H1 (cell line): ENCODE measurements around the gene UGT1A1. TPM values are rescaled to one million over a fixed set of nuclear protein-coding genes. Genes with fewer than 3 reads are reported as not detected.

ENCODE experiments used
- CTCF ChIA-PET: fragments of 300-600 bp; sonication (Branson Sonifier 250); formaldehyde crosslinking; loops from one replicate; lab custom pipeline; 2021; ENCODE audit not compliant: partially characterized antibody; lab: Charles Lee
- POLR2A ChIA-PET: fragments of 300-600 bp; sonication (Branson Sonifier 250); formaldehyde crosslinking; loops from one replicate; lab custom pipeline; 2021; ENCODE audit warnings: inconsistent platforms; ENCODE audit not compliant: partially characterized antibody; lab: Charles Lee
- DNase-seq, 2 experiments: peaks; one replicate each; pipeline versions ENCODE4 v3.0.0 to v3.0.0-alpha.2; 2010 to 2022; ENCODE audit warnings: low spot score in 2 of 2, low read depth in 1 of 2, mixed read lengths in 1 of 2
- FAIRE-seq: peaks from 2 replicates; lab custom pipeline; 2011; peaks lifted over from hg19 to GRCh38; lab: Jason Lieb, UNC
- H2AFZ ChIP-seq: 2 replicates; pipeline ENCODE4 v1.8.1; 2012; ENCODE audit warnings: low read length, inconsistent platforms
- H2AK5ac ChIP-seq: 2 replicates; pipeline ENCODE4 v1.6.1; 2013; ENCODE audit warnings: low read depth, low read length
- H2BK120ac ChIP-seq: replicated peaks from 2 replicates; pipeline ENCODE3; 2013; ENCODE audit warnings: low read depth, low read length, inconsistent platforms
- H2BK12ac ChIP-seq: 2 replicates; pipeline ENCODE4 v1.6.1; 2013; ENCODE audit warnings: low read depth, low read length
- H2BK15ac ChIP-seq: 2 replicates; pipeline ENCODE4 v1.6.1; 2013; ENCODE audit warnings: low read length
- H2BK20ac ChIP-seq: 2 replicates; pipeline ENCODE4 v1.6.1; 2013; ENCODE audit warnings: low read length
- H2BK5ac ChIP-seq: 2 replicates; pipeline ENCODE4 v1.6.1; 2013; ENCODE audit warnings: low read depth, low read length
- H3K14ac ChIP-seq: 2 replicates; pipeline ENCODE4 v1.6.1; 2013; ENCODE audit warnings: inconsistent platforms; ENCODE audit not compliant: insufficient read length
- H3K18ac ChIP-seq: 2 replicates; pipeline ENCODE4 v1.6.1; 2013; ENCODE audit warnings: low read length; ENCODE audit errors: extremely low read depth
- H3K23ac ChIP-seq: 2 replicates; pipeline ENCODE4 v1.6.1; 2013; ENCODE audit warnings: inconsistent platforms; ENCODE audit not compliant: insufficient read length
- H3K23me2 ChIP-seq: 2 replicates; pipeline ENCODE4 v1.6.1; 2013; ENCODE audit warnings: low read depth, low read length
- H3K27ac ChIP-seq: 2 replicates; pipeline ENCODE4 v1.6.1; 2011; ENCODE audit warnings: low read depth, low read length, inconsistent platforms
- H3K27me3 ChIP-seq, 4 experiments: replicated peaks in 1 of 4; 1 replicate in 1 of 4; 2 replicates in 3 of 4; pipeline versions ENCODE4 v1.6.1 to v1.8.1; 2011 to 2013; ENCODE audit warnings: low read length in 3 of 4, mild to moderate bottlenecking in 3 of 4, inconsistent platforms in 2 of 4, mixed read lengths in 2 of 4, moderate library complexity in 1 of 4; ENCODE audit not compliant: control insufficient read depth in 3 of 4, insufficient read depth in 3 of 4; ENCODE audit errors: extremely low read depth in 1 of 4
- H3K36me3 ChIP-seq, 4 experiments: 2 replicates each; pipeline versions ENCODE4 v1.6.1 to v1.8.1; 2011 to 2013; ENCODE audit warnings: mild to moderate bottlenecking in 4 of 4, low read length in 3 of 4, moderate library complexity in 2 of 4, control low read depth in 1 of 4, inconsistent platforms in 1 of 4; ENCODE audit not compliant: insufficient read depth in 4 of 4, control insufficient read depth in 2 of 4
- H3K4ac ChIP-seq: replicated peaks from 2 replicates; pipeline ENCODE3; 2013; ENCODE audit warnings: low read length, low read depth, mixed read lengths, inconsistent platforms; ENCODE audit not compliant: insufficient read length
- H3K4me1 ChIP-seq, 4 experiments: replicated peaks in 1 of 4; 1 replicate in 1 of 4; 2 replicates in 3 of 4; pipeline versions ENCODE4 v1.6.1 to v1.8.1; 2011 to 2013; ENCODE audit warnings: low read length in 3 of 4, inconsistent platforms in 2 of 4, mixed read lengths in 1 of 4; ENCODE audit not compliant: insufficient read depth in 4 of 4, control insufficient read depth in 3 of 4
- H3K4me2 ChIP-seq, 2 experiments: 2 replicates each; pipeline versions ENCODE4 v1.6.1 to v1.8.1; 2011 to 2013; ENCODE audit warnings: low read depth in 2 of 2, low read length in 2 of 2, control low read depth in 1 of 2, inconsistent platforms in 1 of 2, mild to moderate bottlenecking in 1 of 2; ENCODE audit not compliant: insufficient read depth in 1 of 2
- H3K4me3 ChIP-seq, 4 experiments: fragments of 200-600, 300-600 bp in 1 of 4; sonication (generic), shearing (Covaris generic), sonication (Bioruptor Twin) in 1 of 4; 2 replicates each; pipeline versions ENCODE4 v1.5.1 to v1.8.1; 2011 to 2016; ENCODE audit warnings: low read length in 4 of 4, low read depth in 3 of 4, control low read depth in 2 of 4, inconsistent platforms in 2 of 4, mild to moderate bottlenecking in 2 of 4, mixed read lengths in 1 of 4, moderate library complexity in 1 of 4; ENCODE audit not compliant: insufficient read depth in 2 of 4; ENCODE audit errors: extremely low read depth in 1 of 4
- H3K56ac ChIP-seq: replicated peaks from 2 replicates; pipeline ENCODE3; 2013; ENCODE audit warnings: low read depth, mild to moderate bottlenecking, mixed read lengths, low read length, inconsistent platforms; ENCODE audit not compliant: insufficient read length
- H3K79me1 ChIP-seq: 2 replicates; pipeline ENCODE4 v1.6.1; 2013; ENCODE audit warnings: low read depth, low read length, control low read depth
- H3K79me2 ChIP-seq, 2 experiments: 2 replicates each; pipeline versions ENCODE4 v1.6.1 to v1.8.1; 2012 to 2013; ENCODE audit warnings: low read length in 2 of 2, mild to moderate bottlenecking in 2 of 2, inconsistent platforms in 1 of 2; ENCODE audit not compliant: insufficient read depth in 2 of 2, control insufficient read depth in 1 of 2
- H3K9ac ChIP-seq, 4 experiments: replicated peaks in 1 of 4; 1 replicate in 1 of 4; 2 replicates in 3 of 4; pipeline versions ENCODE4 v1.6.1 to v1.8.1; 2011 to 2013; ENCODE audit warnings: low read depth in 3 of 4, low read length in 3 of 4, control low read depth in 2 of 4, mild to moderate bottlenecking in 2 of 4, moderate library complexity in 2 of 4, inconsistent platforms in 1 of 4; ENCODE audit errors: extremely low read depth in 1 of 4
- H3K9me3 ChIP-seq, 2 experiments: 2 replicates each; pipeline versions ENCODE4 v1.6.1 to v1.8.1; 2012 to 2013; ENCODE audit warnings: mild to moderate bottlenecking in 2 of 2, moderate library complexity in 2 of 2, control low read depth in 1 of 2, inconsistent platforms in 1 of 2, low read depth in 1 of 2, low read length in 1 of 2, mixed read lengths in 1 of 2; ENCODE audit not compliant: insufficient read depth in 2 of 2
- H4K20me1 ChIP-seq, 2 experiments: replicated peaks in 1 of 2; 2 replicates each; pipeline versions ENCODE3 to v1.8.1; 2011 to 2013; ENCODE audit warnings: inconsistent platforms in 2 of 2, low read length in 2 of 2, mild to moderate bottlenecking in 1 of 2; ENCODE audit not compliant: insufficient read depth in 2 of 2, control insufficient read depth in 1 of 2
- H4K5ac ChIP-seq: 2 replicates; pipeline ENCODE4 v1.6.1; 2013; ENCODE audit warnings: low read length, low read depth, mixed read lengths, inconsistent platforms; ENCODE audit not compliant: insufficient read length
- H4K8ac ChIP-seq: 2 replicates; pipeline ENCODE4 v1.8.0; 2013; ENCODE audit warnings: mild to moderate bottlenecking, moderate library complexity, low read length, inconsistent platforms; ENCODE audit not compliant: insufficient read depth; ENCODE audit errors: extremely low read depth
- H4K91ac ChIP-seq: replicated peaks from 2 replicates; pipeline ENCODE3; 2013; ENCODE audit warnings: low read length, mixed read lengths, inconsistent platforms; ENCODE audit not compliant: insufficient read length
- RBBP5 ChIP-seq: IDR thresholded peaks from 2 replicates; pipeline ENCODE4 v1.7.1; 2012; ENCODE audit warnings: low read depth, mild to moderate bottlenecking, inconsistent platforms, low read length, moderate library complexity, borderline replicate concordance
- SRF ChIP-seq: IDR thresholded peaks from 2 replicates; pipeline ENCODE4 v1.6.1; 2011; ENCODE audit warnings: mild to moderate bottlenecking, low read depth, low read length, moderate library complexity
- WGBS, 2 experiments: shearing (Covaris generic) in 1 of 2; methylation state at CpG; one replicate each; pipeline versions ENCODE4 v1.1.6 to v1.1.7; 2013 to 2015; ENCODE audit warnings: low lambda C conversion rate in 2 of 2, mixed read lengths in 2 of 2, inconsistent platforms in 1 of 2, low coverage in 1 of 2, missing lambda C conversion rate in 1 of 2; ENCODE audit not compliant: insufficient replicate concordance in 2 of 2, insufficient coverage in 1 of 2, insufficient read length in 1 of 2; ENCODE audit errors: extremely low coverage in 1 of 2, missing lambda C conversion rate in 1 of 2; 5-methylcytosine and 5-hydroxymethylcytosine counted together
- polyA plus RNA-seq, 7 experiments: library from polyadenylated mRNA; depleted of rRNA in 3 of 7; stranded (reverse) in 5 of 7; unstranded in 2 of 7; fragments of >200 nt in 5 of 7; fragments of 200-250 nt in 2 of 7; gene quantifications; 1 replicate in 5 of 7; 2 replicates in 1 of 7; 4 replicates in 1 of 7; pipeline versions ENCODE4 v1.2.1 to v1.2.3, GENCODE V29; 2011 to 2013; ENCODE audit warnings: missing spikeins in 2 of 7, mixed read lengths in 2 of 7
- total RNA-seq: library from RNA; stranded (reverse); fragmentation: NEBNext Ultra II Directional; extraction: Animal tissue kit (Norgen Biotek cat#: 25700); gene quantifications from 2 replicates; pipeline ENCODE4 v1.2.1, GENCODE V29; 2021
- TF ChIP-seq, protein P1 (sequence below): IDR thresholded peaks from 2 replicates; pipeline ENCODE4 v1.6.1; 2012; ENCODE audit warnings: inconsistent platforms

UGT1A1 gene
- total and polyA plus RNA-seq, 2 of the 8 experiments (the other 6 are each of a cell fraction or from before 2014, with no cell fraction given) = not detected

DNA sequence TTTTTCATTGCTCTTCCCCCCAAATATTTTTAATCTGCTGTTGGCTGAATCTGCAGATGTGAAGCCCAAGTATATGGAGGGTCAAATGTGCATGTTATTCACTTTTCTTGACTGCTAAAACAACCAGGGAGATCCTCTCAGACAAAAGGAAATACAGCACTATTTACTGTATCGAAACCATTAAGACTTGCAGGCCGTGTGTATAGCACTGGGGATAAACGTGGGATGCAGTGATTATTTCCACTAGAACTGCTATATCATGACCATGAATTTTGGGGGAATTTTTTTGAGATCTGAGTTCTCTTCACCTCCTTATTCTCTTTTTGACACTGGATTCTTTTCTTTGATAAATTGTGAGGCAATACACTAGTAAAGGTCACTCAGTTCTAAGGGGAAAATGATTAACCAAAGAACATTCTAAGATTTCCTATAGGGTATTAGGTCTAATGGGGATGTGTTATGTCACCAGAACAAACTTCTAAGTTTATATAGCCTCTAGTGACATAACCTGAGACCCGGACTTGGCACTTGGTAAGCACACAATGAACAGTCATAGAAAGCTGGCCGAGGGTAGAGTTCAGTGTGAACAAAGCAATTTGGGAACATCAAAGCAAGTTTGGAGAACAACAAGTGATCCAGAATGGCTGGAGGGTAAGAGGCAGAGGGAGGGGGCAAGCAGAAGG lies 14.9 kb upstream of the UGT1A1 start:
- Histone ChIP-seq H3K4me3 (no peak overlapping the region), H4K5ac (no peak overlapping the region)

More for the DNA sequence above, 14.9 kb upstream of the UGT1A1 start:
- no peaks in the 10 kb centered on the region for H3K4me1 ChIP-seq
- no peak for FAIRE-seq
- H2BK5ac ChIP-seq = no peak overlapping the region
- H2BK12ac ChIP-seq = no peak overlapping the region
- no peak overlapping the region for H3K4me2 ChIP-seq
- H2AFZ ChIP-seq = no peak overlapping the region
- H3K27ac ChIP-seq = no peak overlapping the region
- H4K20me1 ChIP-seq = no peaks in the 10 kb centered on the region
- DNase-seq = no peak
- H2BK120ac ChIP-seq = no peak overlapping the region
- no peak overlapping the region for H3K56ac ChIP-seq
- H2AK5ac ChIP-seq = no peak overlapping the region
- H4K91ac ChIP-seq = no peak overlapping the region
- no peak overlapping the region for H3K18ac ChIP-seq
- CTCF ChIA-PET = no interaction called here
- H4K8ac ChIP-seq = no peak overlapping the region
- TF ChIP-seq RBBP5 = no peak
- TF ChIP-seq SRF = no peak
- TF ChIP-seq, protein P1, sequence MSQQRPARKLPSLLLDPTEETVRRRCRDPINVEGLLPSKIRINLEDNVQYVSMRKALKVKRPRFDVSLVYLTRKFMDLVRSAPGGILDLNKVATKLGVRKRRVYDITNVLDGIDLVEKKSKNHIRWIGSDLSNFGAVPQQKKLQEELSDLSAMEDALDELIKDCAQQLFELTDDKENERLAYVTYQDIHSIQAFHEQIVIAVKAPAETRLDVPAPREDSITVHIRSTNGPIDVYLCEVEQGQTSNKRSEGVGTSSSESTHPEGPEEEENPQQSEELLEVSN = no peak
- TF ChIP-seq, all 59 proteins: peak for 0
- WGBS, 2 experiments = 81% methylated on average over 5 of the region's 5 CpGs; no CpG with 5 or more reads in 1 of the 2 experiments
- no peaks in the 10 kb centered on the region for H3K23me2 ChIP-seq
- H3K27me3 ChIP-seq = no peaks in the 10 kb centered on the region
- POLR2A ChIA-PET = no interaction called here
- H3K4ac ChIP-seq = no peak overlapping the region
- H2BK15ac ChIP-seq = no peak overlapping the region
- H3K79me1 ChIP-seq = no peaks in the 10 kb centered on the region
- no peaks in the 10 kb centered on the region for H3K36me3 ChIP-seq
- H3K79me2 ChIP-seq = no peaks in the 10 kb centered on the region
- no peak overlapping the region for H3K14ac ChIP-seq
- H3K23ac ChIP-seq = no peak overlapping the region
- no peak overlapping the region for H2BK20ac ChIP-seq
- H3K9ac ChIP-seq = no peak overlapping the region
- H3K9me3 ChIP-seq = peaks cover 5 to 21% of the 10 kb centered on the region in 2 experiments; a peak in 2 of 4 replicates
